ENCODE data around the gene DNASE1L3. TPM values are rescaled to one million over a fixed set of nuclear protein-coding genes. Genes with fewer than 3 reads are reported as not detected.

DNASE1L3 gene
- total and polyA plus RNA-seq, 2 experiments from 2014 or later = not detected

- no peaks in the 10 kb centered on the region for H3K4me1 Mint-ChIP-seq
- H3K4me2 ChIP-seq = no peak overlapping the region
- H3K27me3 Mint-ChIP-seq (ENCODE audit: insufficient read depth, low read depth, poor library complexity) = peaks cover 9% of the 10 kb centered on the region
- H3K27me3 ChIP-seq (ENCODE audit: insufficient read depth) = no peaks in the 10 kb centered on the region
- no peak overlapping the region for H3K27ac Mint-ChIP-seq
- H2AFZ ChIP-seq = no peak overlapping the region
- no peak overlapping the region for H3K4me3 ChIP-seq
- TF ChIP-seq NANOG (IDR thresholded peaks at IDR 0.05; ENCODE audit: borderline replicate concordance) (no peak), CREB1 (CRISPR knock-in tag; IDR thresholded peaks at IDR 0.05; ENCODE audit: low read depth) (no peak), STAT1 (IDR thresholded peaks at IDR 0.05; ENCODE audit: unreplicated experiment) (no peak), EZH2 (IDR thresholded peaks at IDR 0.05; ENCODE audit: low read depth, unreplicated experiment) (no peak), EZH2phosphoT487 (IDR thresholded peaks at IDR 0.05; ENCODE audit: unreplicated experiment) (no peak), POLR2AphosphoS5 (IDR thresholded peaks at IDR 0.05; ENCODE audit: low read depth) (no peak), ZNF114 (CRISPR knock-in tag; IDR thresholded peaks at IDR 0.05) (no peak), JUNB (IDR thresholded peaks at IDR 0.05; ENCODE audit: unreplicated experiment) (no peak), ZNF331 (CRISPR knock-in tag; IDR thresholded peaks at IDR 0.05; ENCODE audit: low read depth) (no peak)
- TF ChIP-seq, protein P1, sequence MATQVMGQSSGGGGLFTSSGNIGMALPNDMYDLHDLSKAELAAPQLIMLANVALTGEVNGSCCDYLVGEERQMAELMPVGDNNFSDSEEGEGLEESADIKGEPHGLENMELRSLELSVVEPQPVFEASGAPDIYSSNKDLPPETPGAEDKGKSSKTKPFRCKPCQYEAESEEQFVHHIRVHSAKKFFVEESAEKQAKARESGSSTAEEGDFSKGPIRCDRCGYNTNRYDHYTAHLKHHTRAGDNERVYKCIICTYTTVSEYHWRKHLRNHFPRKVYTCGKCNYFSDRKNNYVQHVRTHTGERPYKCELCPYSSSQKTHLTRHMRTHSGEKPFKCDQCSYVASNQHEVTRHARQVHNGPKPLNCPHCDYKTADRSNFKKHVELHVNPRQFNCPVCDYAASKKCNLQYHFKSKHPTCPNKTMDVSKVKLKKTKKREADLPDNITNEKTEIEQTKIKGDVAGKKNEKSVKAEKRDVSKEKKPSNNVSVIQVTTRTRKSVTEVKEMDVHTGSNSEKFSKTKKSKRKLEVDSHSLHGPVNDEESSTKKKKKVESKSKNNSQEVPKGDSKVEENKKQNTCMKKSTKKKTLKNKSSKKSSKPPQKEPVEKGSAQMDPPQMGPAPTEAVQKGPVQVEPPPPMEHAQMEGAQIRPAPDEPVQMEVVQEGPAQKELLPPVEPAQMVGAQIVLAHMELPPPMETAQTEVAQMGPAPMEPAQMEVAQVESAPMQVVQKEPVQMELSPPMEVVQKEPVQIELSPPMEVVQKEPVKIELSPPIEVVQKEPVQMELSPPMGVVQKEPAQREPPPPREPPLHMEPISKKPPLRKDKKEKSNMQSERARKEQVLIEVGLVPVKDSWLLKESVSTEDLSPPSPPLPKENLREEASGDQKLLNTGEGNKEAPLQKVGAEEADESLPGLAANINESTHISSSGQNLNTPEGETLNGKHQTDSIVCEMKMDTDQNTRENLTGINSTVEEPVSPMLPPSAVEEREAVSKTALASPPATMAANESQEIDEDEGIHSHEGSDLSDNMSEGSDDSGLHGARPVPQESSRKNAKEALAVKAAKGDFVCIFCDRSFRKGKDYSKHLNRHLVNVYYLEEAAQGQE (IDR thresholded peaks at IDR 0.05; ENCODE audit: unreplicated experiment) = no peak
- TF ChIP-seq, protein P2, sequence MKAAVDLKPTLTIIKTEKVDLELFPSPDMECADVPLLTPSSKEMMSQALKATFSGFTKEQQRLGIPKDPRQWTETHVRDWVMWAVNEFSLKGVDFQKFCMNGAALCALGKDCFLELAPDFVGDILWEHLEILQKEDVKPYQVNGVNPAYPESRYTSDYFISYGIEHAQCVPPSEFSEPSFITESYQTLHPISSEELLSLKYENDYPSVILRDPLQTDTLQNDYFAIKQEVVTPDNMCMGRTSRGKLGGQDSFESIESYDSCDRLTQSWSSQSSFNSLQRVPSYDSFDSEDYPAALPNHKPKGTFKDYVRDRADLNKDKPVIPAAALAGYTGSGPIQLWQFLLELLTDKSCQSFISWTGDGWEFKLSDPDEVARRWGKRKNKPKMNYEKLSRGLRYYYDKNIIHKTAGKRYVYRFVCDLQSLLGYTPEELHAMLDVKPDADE (IDR thresholded peaks at IDR 0.05) = no peak
- H3K9me3 Mint-ChIP-seq = no peaks in the 10 kb centered on the region
- no peaks in the 10 kb centered on the region for H3K79me2 ChIP-seq (replicated peaks; ENCODE audit: insufficient read depth)
- no peak for DNase-seq (ENCODE audit: low spot score)
- no peaks in the 10 kb centered on the region for H3K9me2 ChIP-seq (ENCODE audit: insufficient read depth)
- peaks cover 57% of the 10 kb centered on the region for H3K36me3 ChIP-seq (ENCODE audit: insufficient read depth)
- H3K4me1 ChIP-seq (ENCODE audit: insufficient read depth) = no peaks in the 10 kb centered on the region
- peaks cover 10% of the 10 kb centered on the region for H4K20me1 ChIP-seq (replicated peaks; ENCODE audit: insufficient read depth)
- H3K36me3 Mint-ChIP-seq (ENCODE audit: low read depth) = peaks cover 52% of the 10 kb centered on the region
- no peak for ATAC-seq
- no peak overlapping the region for H3K4me3 Mint-ChIP-seq
- no peaks in the 10 kb centered on the region for H3F3A ChIP-seq (replicated peaks; ENCODE audit: low read depth)
- no peak overlapping the region for H3K27ac ChIP-seq (ENCODE audit: low read depth)
Measured at GRCh38 chr3:58144478-58145325, 66.1 kb downstream of the DNASE1L3 start.

Measured in GM23338 (cell line).